OCI-LY1 (cell line): ENCODE results near the gene DRC1.

Experiments
- CTCF ChIP-seq: fragments of 200-600 bp; sonication (generic), shearing (Covaris generic); IDR thresholded peaks from 2 replicates; pipeline ENCODE4 v1.5.1; 2017; ENCODE audit warnings: mild to moderate bottlenecking, antibody characterized with exemption, low read length, moderate library complexity, mixed read lengths
- EZH2 ChIP-seq: fragments of 200-600 bp; sonication (generic), shearing (Covaris generic); IDR thresholded peaks from 2 replicates; pipeline ENCODE4 v1.8.0; 2017; ENCODE audit warnings: borderline replicate concordance, mixed run types, mild to moderate bottlenecking, antibody characterized with exemption, low read length, moderate library complexity, mixed read lengths

- no peak for TF ChIP-seq CTCF
- no peak for TF ChIP-seq EZH2
These were observed 1.8 kb upstream of the DRC1 start for GRCh38 chr2:26399771-26400376.
